ENCODE measurements around the gene ANO6.
A peak's percentile ranks its signal among the peaks of the same experiment; 100 is the strongest.

Gene ANO6

DNA sequence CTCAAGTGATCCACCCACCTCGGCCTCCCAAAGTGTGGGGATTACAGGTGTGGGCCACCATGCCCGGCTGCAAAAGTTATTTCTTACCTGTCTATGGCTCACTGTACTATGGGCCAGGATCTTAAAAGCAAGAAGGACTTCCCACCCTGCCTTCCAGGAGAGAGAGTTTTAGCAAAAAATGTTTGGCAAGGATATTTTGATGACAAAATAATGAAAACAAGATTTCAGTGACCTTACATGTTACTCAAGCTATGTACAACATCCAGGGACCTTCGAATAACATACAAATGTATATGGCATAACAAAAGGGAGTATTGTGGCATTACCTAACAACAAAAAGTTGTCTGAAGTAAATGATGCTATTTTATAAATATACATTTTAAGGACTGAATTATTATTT is 55.1 kb downstream of the ANO6 start:
- no peak for DNase-seq (ENCODE audit: low read depth, low spot score)
- TF ChIP-seq, protein P1, sequence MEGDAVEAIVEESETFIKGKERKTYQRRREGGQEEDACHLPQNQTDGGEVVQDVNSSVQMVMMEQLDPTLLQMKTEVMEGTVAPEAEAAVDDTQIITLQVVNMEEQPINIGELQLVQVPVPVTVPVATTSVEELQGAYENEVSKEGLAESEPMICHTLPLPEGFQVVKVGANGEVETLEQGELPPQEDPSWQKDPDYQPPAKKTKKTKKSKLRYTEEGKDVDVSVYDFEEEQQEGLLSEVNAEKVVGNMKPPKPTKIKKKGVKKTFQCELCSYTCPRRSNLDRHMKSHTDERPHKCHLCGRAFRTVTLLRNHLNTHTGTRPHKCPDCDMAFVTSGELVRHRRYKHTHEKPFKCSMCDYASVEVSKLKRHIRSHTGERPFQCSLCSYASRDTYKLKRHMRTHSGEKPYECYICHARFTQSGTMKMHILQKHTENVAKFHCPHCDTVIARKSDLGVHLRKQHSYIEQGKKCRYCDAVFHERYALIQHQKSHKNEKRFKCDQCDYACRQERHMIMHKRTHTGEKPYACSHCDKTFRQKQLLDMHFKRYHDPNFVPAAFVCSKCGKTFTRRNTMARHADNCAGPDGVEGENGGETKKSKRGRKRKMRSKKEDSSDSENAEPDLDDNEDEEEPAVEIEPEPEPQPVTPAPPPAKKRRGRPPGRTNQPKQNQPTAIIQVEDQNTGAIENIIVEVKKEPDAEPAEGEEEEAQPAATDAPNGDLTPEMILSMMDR (IDR thresholded peaks at IDR 0.05; ENCODE audit: low read depth, low read length): no peak
- in situ Hi-C loops (cut with HindIII; ENCODE audit: low sequenced_read_pairs): no loop called here
- H3K4me3 ChIP-seq (ENCODE audit: low read depth, low read length): no peak overlapping the region

DNA sequence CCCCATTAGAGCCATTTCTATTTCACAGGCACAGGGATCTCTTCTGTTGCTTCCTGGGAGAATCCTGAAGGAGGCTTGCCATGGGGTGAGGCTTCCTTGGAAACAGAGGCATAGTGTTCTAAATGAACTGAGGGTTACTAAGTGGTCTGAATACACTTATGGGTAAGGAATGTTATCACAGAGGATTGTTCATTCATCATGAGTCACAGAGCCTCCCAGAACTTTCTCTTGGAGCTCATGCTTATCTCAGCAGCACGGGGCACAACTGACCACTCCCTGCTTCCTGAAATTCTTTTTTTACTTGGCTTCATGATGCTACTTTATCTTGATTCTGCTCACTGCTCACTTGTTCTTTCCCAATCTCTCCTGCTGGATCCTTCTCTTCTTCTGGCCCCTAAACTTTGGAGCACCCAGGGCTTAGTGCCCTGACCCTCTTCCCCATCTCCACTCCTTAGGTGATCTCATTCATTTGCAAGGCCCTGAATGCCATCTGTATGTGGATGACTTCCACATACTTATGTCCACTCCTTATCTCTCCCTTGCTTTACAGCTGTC is 57.9 kb downstream of the ANO6 start:
- DNase-seq (ENCODE audit: low read depth, low spot score): peak; percentile 94
- in situ Hi-C loops (cut with HindIII; ENCODE audit: low sequenced_read_pairs): no loop called here
- H3K4me3 ChIP-seq (ENCODE audit: low read depth, low read length): no peak overlapping the region
- TF ChIP-seq, protein P1 (IDR thresholded peaks at IDR 0.05; ENCODE audit: low read depth, low read length): no peak

DNA sequence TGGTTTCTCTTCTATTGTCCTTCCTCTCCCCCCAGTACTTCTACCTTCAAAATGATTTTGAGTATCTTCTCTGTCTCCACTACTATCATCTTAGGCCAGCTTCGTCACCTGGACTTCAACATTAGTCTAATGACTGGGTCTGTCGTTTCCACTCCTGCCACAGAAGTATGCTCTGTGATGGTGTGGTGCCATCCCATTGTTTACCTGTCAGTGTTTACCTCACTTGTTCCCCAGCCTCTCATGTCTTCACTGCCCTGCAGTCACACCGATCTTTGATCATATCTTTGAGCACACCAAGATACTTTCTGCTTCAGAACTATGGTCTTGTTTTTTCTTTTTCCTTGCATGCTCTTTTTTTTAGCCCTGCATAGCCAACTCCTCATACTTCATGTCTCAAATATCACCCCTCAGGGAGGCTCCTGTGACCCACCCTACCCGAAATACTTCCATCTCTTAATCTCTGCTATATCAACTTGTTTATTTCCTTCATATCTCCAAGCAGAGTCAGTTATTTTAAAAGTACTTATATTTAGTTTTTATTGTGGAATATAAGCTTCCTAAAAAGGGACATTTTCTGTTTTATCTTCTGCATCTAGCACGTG is 60.4 kb downstream of the ANO6 start:
- DNase-seq (ENCODE audit: low read depth, low spot score): no peak

DNA sequence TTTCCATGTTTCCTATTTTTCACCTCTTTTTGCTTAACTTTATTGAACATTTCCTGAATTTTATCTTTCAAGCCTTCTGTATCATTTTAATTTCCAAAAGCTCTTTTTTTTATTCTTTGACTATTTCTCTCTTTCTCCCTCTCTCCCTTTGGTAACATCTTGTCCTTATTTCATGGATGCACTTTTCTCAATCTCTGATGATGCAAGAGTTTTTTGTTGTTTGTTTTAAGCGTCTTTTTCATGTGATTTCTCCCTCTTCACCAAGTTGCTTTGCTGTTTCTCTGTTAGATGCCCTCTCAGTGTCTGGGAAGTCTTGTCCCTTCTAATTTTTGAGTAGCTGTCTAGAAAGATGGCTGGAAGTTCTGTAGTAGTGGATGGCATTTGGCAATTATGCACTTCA is 62.6 kb downstream of the ANO6 start:
- no peak for DNase-seq (ENCODE audit: low read depth, low spot score)
- H3K4me3 ChIP-seq (ENCODE audit: low read depth, low read length): no peak overlapping the region
- TF ChIP-seq, protein P1 (IDR thresholded peaks at IDR 0.05; ENCODE audit: low read depth, low read length): no peak
- in situ Hi-C loops (cut with HindIII; ENCODE audit: low sequenced_read_pairs): no loop called here

More for the DNA sequence above, 60.4 kb downstream of the ANO6 start:
- no peak overlapping the region for H3K4me3 ChIP-seq (ENCODE audit: low read depth, low read length)
- in situ Hi-C loops (cut with HindIII; ENCODE audit: low sequenced_read_pairs): no loop called here
- TF ChIP-seq, protein P1 (IDR thresholded peaks at IDR 0.05; ENCODE audit: low read depth, low read length): no peak

DNA sequence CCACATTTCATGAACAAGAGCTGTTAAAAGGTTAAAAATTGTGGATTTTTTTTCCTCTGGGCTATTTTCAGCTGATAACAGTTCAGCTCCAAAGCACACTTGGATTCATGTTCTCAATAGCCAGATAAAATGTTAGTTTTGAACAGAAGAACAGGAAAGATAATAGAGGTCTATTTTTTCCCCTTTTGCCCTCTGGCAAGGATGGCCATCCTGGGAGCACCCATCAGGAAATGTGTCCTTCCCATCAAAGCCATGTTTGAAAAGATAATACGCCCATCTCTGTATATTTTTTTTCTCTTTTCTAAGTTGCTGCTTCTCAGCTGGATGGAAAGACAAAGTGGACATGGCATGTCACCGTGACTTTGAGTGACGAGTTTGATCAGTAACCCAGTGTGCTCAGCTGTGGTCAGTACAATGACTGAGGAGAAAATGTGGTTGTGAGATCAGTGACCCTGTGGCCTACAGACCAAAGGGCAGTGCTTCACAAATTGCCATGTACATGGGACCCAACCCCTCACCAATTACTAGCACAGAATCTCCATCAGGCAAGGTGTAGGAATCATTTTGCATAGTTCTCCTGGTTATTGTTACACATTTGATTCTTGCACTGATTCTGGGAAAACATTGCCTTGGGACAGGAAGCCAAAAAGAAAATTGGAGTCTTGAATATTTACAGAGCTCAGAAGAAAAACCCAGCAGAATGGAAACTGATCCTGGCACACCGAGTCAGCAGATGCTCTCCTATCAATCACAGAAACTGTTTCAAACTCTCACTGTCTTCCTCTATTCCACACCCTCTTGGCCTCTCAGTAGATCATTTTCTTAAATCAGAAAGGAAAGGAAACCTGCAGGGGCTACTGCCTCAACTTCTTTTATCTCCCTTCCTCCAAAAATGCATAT is 64.3 kb downstream of the ANO6 start:
- in situ Hi-C loops (cut with HindIII; ENCODE audit: low sequenced_read_pairs): no loop called here
- TF ChIP-seq, protein P1 (IDR thresholded peaks at IDR 0.05; ENCODE audit: low read depth, low read length): no peak

DNA sequence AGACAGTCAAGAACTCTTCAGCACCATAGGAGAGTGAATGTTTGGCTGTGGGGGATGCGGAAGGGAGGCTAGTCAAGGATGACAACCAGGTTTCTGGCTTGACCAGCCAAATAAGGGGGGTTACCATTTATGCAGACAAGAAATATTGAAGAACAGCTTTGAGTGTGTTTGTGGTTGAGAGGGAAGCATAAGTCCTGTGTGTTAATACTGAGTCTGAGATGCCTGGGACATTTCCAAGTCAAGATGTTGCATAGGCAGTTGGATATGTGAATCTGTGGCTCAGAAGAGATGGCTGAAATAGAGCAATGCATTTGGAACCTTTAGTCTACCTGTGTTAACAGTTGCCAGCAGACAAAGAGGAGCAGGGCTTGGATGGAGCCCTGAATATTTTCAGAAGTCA is 66.1 kb downstream of the ANO6 start:
- in situ Hi-C loops (cut with HindIII; ENCODE audit: low sequenced_read_pairs): no loop called here
- DNase-seq (ENCODE audit: low read depth, low spot score): no peak
- no peak overlapping the region for H3K4me3 ChIP-seq (ENCODE audit: low read depth, low read length)
- TF ChIP-seq, protein P1 (IDR thresholded peaks at IDR 0.05; ENCODE audit: low read depth, low read length): no peak

More for the DNA sequence above, 64.3 kb downstream of the ANO6 start:
- no peak for DNase-seq (ENCODE audit: low read depth, low spot score)
- H3K4me3 ChIP-seq (ENCODE audit: low read depth, low read length): no peak overlapping the region
